ENCODE measurements around the gene PAX3.

DNA sequence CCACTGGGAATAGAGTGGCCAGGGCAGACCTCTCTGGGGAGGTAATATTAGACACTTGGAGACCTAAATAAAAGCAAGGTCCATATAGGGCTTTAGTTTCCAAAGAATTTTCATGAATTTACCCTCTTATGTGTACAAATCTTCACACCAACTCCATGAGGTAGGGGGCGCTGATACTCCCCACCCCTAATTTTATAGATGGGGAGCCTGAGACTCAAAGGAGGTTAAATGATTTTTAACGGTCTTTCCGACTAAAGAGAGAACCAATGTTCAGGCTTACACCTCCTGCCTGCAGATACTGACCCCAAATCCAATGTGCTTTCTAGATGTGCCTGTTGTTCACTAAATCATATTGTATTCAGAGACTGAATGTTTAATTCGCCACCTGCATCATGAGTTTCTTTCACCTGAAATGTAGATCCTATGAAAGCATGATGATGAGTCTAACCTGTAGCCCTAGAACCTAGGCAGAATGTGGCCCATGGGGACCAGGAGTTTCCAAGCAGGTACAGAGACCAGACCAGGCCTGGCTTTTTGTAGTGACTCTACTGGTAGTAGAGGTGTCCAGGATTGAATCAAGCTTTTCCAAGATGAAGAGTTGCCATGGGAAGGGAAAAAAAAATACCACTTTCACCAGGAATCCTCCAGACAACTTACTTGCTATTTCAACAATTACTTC, 16.8 kb upstream of the PAX3 start:
- TF ChIP-seq, protein P1, sequence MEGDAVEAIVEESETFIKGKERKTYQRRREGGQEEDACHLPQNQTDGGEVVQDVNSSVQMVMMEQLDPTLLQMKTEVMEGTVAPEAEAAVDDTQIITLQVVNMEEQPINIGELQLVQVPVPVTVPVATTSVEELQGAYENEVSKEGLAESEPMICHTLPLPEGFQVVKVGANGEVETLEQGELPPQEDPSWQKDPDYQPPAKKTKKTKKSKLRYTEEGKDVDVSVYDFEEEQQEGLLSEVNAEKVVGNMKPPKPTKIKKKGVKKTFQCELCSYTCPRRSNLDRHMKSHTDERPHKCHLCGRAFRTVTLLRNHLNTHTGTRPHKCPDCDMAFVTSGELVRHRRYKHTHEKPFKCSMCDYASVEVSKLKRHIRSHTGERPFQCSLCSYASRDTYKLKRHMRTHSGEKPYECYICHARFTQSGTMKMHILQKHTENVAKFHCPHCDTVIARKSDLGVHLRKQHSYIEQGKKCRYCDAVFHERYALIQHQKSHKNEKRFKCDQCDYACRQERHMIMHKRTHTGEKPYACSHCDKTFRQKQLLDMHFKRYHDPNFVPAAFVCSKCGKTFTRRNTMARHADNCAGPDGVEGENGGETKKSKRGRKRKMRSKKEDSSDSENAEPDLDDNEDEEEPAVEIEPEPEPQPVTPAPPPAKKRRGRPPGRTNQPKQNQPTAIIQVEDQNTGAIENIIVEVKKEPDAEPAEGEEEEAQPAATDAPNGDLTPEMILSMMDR (IDR thresholded peaks at IDR 0.05; ENCODE audit: low read length), result peak; percentile 22; the same call in 1 of the 2 replicates
- no peak for TF ChIP-seq EZH2 (optimal IDR thresholded peaks at IDR 0.05; ENCODE audit: low read depth, low read length)
- no peak for TF ChIP-seq EZH2phosphoT487 (IDR thresholded peaks at IDR 0.05; ENCODE audit: low read length)

Data from MM.1S (cell line).